Colonic mucosa (tissue), 4 donors: ENCODE measurements around the gene PKDREJ. TPM values are rescaled to one million over a fixed set of nuclear protein-coding genes. Genes with fewer than 3 reads are reported as not detected.

Source experiments
- DNase-seq: peaks from one replicate; pipeline ENCODE4 v3.0.0-alpha.2; 2020
- H3K27ac ChIP-seq: fragments of 200-600 bp; one replicate; pipeline ENCODE4 v1.8.0; 2021
- H3K27me3 ChIP-seq: fragments of 200-600 bp; one replicate; pipeline ENCODE4 v1.8.0; 2021
- H3K36me3 ChIP-seq: fragments of 200-600 bp; one replicate; pipeline ENCODE4 v1.8.0; 2021
- H3K4me1 ChIP-seq: fragments of 200-600 bp; one replicate; pipeline ENCODE4 v1.8.0; 2021; ENCODE audit warnings: mild to moderate bottlenecking
- H3K4me3 ChIP-seq: fragments of 200-600 bp; one replicate; pipeline ENCODE4 v1.8.0; 2021
- H3K9ac ChIP-seq, 2 donors: one replicate each; pipeline ENCODE4 v1.7.0; 2013; ENCODE audit warnings: control low read depth in 2 of 2, low read depth in 2 of 2, low read length in 2 of 2
- H3K9me3 ChIP-seq: fragments of 200-600 bp; one replicate; pipeline ENCODE4 v1.8.0; 2021
- intact Hi-C: fragments of 100-400 bp; cut with DNase I; formaldehyde crosslinking; loops from one replicate; pipeline ENCODE4 v1.14.1; 2022
- total RNA-seq, 2 donors: library from RNA; stranded (reverse); fragmentation: NEBNext Ultra II Directional in 1 of 2; extraction: Animal tissue kit (Norgen Biotek cat#: 25700) in 1 of 2; gene quantifications; one replicate each; pipeline ENCODE4 v1.2.1, GENCODE V29; 2021
- TF ChIP-seq, protein P1 (sequence below): fragments of 200-600 bp; IDR thresholded peaks from one replicate; pipeline ENCODE4 v1.8.0; 2022; ENCODE audit warnings: antibody characterized with exemption, mild to moderate bottlenecking
- donor health status: healthy.
- donor health status: DM: no; HTN: no; CAD: no.
- donor health status: DM: no; HTN: no; CAD: no.

Gene PKDREJ
- total RNA-seq, 2 donors from 2014 or later = 0.32 to 1.1 TPM

DNA sequence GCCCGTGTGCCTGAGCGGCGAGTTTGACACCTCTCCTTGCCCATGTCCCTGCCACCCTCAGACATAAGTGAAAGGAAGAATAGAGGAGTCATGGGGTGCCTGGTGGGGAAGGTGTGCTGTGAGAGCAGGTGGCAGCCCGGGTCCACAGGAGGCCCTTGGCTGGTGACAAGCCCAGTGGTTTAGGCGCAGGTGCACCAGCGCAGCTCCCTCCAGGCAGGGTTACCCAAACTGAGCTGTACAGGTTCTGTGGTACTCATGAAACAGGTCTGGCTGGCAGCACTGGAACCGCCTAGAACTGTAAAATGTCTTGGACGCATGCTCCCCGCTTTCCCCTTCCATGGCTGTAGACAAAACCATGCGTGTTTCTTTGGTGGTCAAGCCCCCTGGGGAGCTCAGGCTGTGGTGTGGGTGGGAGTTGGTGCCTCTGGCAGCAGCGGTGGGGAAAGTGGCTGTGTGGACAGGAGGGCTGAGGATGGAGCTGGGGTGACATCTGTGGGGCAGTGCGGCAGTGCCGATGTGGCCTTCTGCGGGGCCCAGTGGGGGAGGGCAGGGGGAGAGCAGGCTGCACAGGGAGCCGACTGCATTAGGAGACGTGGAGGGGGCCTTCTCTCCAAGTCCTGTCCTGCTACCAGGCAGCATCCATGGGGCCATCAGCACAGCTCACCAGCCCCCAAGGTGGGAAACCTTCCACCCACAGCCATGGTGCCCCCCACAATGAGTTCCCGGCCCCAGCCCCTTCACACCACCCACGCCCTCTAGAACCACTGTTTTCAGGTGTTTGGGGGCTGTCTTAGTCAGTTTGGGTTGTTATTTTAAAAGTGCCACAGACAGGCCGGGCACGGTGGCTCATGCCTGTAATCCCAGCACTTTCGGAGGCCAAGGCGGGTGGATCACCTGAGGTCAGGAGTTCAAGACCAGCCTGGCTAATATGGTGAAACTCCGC lies 28.0 kb upstream of the PKDREJ start:
- Histone ChIP-seq H3K4me3 (no peak overlapping the region), H3K27me3 (no peaks in the 10 kb centered on the region), H3K9ac (no peak overlapping the region), H3K9me3 (no peaks in the 10 kb centered on the region), H3K27ac (no peak overlapping the region), H3K4me1 (peaks cover 8% of the 10 kb centered on the region), H3K36me3 (no peaks in the 10 kb centered on the region)
- TF ChIP-seq, protein P1, sequence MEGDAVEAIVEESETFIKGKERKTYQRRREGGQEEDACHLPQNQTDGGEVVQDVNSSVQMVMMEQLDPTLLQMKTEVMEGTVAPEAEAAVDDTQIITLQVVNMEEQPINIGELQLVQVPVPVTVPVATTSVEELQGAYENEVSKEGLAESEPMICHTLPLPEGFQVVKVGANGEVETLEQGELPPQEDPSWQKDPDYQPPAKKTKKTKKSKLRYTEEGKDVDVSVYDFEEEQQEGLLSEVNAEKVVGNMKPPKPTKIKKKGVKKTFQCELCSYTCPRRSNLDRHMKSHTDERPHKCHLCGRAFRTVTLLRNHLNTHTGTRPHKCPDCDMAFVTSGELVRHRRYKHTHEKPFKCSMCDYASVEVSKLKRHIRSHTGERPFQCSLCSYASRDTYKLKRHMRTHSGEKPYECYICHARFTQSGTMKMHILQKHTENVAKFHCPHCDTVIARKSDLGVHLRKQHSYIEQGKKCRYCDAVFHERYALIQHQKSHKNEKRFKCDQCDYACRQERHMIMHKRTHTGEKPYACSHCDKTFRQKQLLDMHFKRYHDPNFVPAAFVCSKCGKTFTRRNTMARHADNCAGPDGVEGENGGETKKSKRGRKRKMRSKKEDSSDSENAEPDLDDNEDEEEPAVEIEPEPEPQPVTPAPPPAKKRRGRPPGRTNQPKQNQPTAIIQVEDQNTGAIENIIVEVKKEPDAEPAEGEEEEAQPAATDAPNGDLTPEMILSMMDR = no peak
- DNase-seq = no peak
- intact Hi-C loops = no loop called here

DNA sequence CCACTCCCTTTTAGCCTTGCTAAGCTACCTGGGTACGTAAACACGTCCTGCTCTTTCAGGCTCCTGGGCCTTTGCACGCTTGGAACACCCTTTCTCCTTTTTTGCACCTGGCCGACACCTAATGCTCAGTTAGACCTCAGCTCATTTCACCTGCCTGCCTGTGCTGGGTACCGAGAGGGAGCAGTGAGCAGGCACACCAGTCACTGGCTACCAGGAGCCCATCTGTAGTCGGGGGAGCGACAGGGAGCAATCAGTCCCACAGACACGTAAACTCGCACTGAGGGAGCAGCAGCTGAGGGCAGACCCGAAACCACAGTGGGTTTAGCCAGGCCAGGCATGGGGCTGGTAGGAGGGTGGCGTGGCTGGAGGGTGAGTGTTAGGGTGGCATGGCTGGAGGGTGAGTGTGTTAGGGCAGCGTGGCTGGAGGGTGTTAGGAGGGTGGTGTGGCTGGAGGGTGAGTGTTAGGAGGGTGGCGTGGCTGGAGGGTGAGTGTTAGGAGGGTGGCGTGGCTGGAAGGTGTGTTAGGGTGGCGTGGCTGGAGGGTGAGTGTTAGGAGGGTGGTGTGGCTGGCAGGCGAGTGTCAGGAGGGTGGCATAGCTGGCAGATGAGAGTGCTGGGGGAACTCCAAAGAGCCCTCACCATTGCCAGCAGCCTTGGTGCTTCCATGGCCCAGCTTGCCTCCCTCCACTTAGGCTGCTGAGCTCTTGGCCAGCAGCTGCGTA lies 27.1 kb upstream of the PKDREJ start:
- H3K4me1 ChIP-seq = no peaks in the 10 kb centered on the region
- no peak for DNase-seq
- TF ChIP-seq, protein P1 = no peak
- no peak overlapping the region for H3K4me3 ChIP-seq
- no peak overlapping the region for H3K9ac ChIP-seq
- H3K27me3 ChIP-seq = no peaks in the 10 kb centered on the region
- no peaks in the 10 kb centered on the region for H3K9me3 ChIP-seq
- no peak overlapping the region for H3K27ac ChIP-seq
- intact Hi-C loops = no loop called here
- H3K36me3 ChIP-seq = peaks cover under 1% of the 10 kb centered on the region

DNA sequence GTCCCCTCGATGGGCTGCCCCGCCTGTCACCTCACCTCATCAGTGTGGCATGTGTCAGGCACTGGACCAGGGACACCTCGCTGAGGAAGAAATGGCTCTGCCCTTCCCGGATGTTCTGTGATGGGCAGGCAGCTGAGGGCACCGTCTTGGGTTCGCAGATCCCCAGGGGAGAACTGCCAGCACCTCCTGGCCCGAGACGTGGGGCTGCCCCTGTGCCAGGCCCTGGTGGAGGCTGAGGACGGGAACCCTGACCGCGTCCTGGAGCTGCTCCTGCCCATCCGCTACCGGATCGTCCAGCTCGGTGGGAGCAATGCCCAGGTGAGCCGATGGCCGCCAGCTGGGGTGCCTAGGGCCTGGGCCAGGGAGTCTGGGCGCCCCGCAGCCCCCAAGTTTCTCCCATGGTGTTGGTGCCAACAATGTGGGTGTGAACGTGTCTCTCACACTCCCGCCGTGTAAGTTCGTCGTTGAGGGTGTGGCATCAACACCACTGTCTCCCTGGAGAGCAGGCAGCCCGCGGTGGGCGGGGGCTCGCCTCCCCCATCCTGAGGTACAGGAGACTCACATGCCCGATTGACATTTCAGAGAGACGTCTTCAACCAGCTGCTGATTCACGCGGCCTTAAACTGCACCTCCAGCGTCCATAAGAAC lies 26.2 kb upstream of the PKDREJ start:
- H3K4me1 ChIP-seq = no peaks in the 10 kb centered on the region
- no peak overlapping the region for H3K9ac ChIP-seq
- H3K9me3 ChIP-seq = no peaks in the 10 kb centered on the region
- intact Hi-C loops = no loop called here
- no peak overlapping the region for H3K4me3 ChIP-seq
- DNase-seq = no peak
- H3K27me3 ChIP-seq = no peaks in the 10 kb centered on the region
- H3K36me3 ChIP-seq = peaks cover 5% of the 10 kb centered on the region
- TF ChIP-seq, protein P1 = no peak
- H3K27ac ChIP-seq = no peak overlapping the region

DNA sequence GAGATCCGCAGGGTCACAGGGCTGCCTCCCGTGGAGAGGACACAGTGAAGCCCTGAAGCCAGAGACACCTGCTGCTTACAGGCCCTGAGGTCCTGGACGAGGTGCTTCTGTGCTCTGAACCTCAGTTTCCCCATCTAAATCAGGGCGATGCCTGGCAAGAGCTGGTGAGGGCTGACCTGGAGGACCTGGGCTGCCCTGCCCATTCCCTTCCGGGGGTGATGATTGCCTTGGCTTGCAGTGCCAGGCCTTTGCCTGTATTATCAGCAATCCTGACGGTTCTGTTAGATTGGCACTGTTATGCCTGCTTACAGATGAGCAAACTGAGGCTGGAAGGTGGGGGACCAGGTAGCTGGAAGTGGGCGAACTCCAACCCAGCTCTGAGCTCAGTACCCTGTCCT lies 25.7 kb upstream of the PKDREJ start:
- Histone ChIP-seq H3K36me3 (peaks cover 5% of the 10 kb centered on the region), H3K27me3 (no peaks in the 10 kb centered on the region), H3K4me3 (no peak overlapping the region), H3K27ac (no peak overlapping the region), H3K4me1 (no peaks in the 10 kb centered on the region), H3K9me3 (no peaks in the 10 kb centered on the region), H3K9ac (peak overlapping the region; percentile 3 to 46)
- intact Hi-C loops = no loop called here
- TF ChIP-seq, protein P1 = no peak
- no peak for DNase-seq
